ENCODE results near the gene RBM43. TPM values are rescaled to one million over a fixed set of nuclear protein-coding genes. Genes with fewer than 3 reads are reported as not detected.

Gene RBM43
- polyA plus RNA-seq, 1 of the 3 experiments (the other 2 are of a cell fraction), result 2.0 TPM

- H3K27me3 ChIP-seq (ENCODE audit: insufficient read depth), result no peaks in the 10 kb centered on the region
- no peaks in the 10 kb centered on the region for H3K9me3 ChIP-seq
- no peaks in the 10 kb centered on the region for H3K79me2 ChIP-seq (ENCODE audit: insufficient read depth)
- POLR2A ChIA-PET, result no interaction called here
- WGBS (ENCODE audit: low lambda C conversion rate), result 36% methylated on average over 1 of the region's 1 CpG
- no peaks in the 10 kb centered on the region for H3K4me1 ChIP-seq (ENCODE audit: control insufficient read depth in 1 of 2, insufficient read depth in 2 of 2, low read depth in 1 of 2, low read length in 1 of 2)
- no peak overlapping the region for H3K9ac ChIP-seq
- no peaks in the 10 kb centered on the region for H3F3A ChIP-seq (replicated peaks; ENCODE audit: insufficient read depth)
- no peak overlapping the region for H3K4me3 ChIP-seq (ENCODE audit: low read depth in 2 of 2, low read length in 1 of 2)
- no peak overlapping the region for H3K4me2 ChIP-seq
- DNase-seq, result no peak
- no peaks in the 10 kb centered on the region for H3K36me3 ChIP-seq (replicated peaks in 1 of 2; ENCODE audit: control insufficient read depth in 1 of 2, insufficient read depth in 2 of 2, low read length in 1 of 2)
- CTCF ChIA-PET, result interaction anchor here (2.1 kb wide), 1 partner anchor 38 kb away, joined by 5 read pairs; no protein-coding TSS in a partner anchor
- no peaks in the 10 kb centered on the region for H4K20me1 ChIP-seq (ENCODE audit: insufficient read depth)
- H3K27ac ChIP-seq (ENCODE audit: low read depth in 2 of 2, low read length in 1 of 2), result no peak overlapping the region
- H2AFZ ChIP-seq (ENCODE audit: low read depth), result no peak overlapping the region
- TF ChIP-seq MXI1 (IDR thresholded peaks at IDR 0.05; ENCODE audit: low read depth, low read length), result no peak
- no peak for TF ChIP-seq NRF1 (IDR thresholded peaks at IDR 0.05; ENCODE audit: low read depth, low read length)
- TF ChIP-seq USF2 (IDR thresholded peaks at IDR 0.05; ENCODE audit: borderline replicate concordance, low read depth, low read length), result no peak
- no peak for TF ChIP-seq TCF12 (IDR thresholded peaks at IDR 0.05)
- TF ChIP-seq POLR2AphosphoS5 (IDR thresholded peaks at IDR 0.05; ENCODE audit: low read depth, low read length), result no peak
- no peak for TF ChIP-seq IRF3 (IDR thresholded peaks at IDR 0.05; ENCODE audit: low read depth, low read length)
- TF ChIP-seq JUND (IDR thresholded peaks at IDR 0.05), result no peak
- TF ChIP-seq PBX3 (IDR thresholded peaks at IDR 0.05), result no peak
- TF ChIP-seq CTCF (IDR thresholded peaks at IDR 0.05), result no peak
- TF ChIP-seq EP300 (IDR thresholded peaks at IDR 0.05; ENCODE audit: borderline replicate concordance in 1 of 2, low read depth in 1 of 2, low read length in 1 of 2), result no peak
- TF ChIP-seq ZBTB33 (IDR thresholded peaks at IDR 0.05; ENCODE audit: borderline replicate concordance, low read depth), result no peak
- TF ChIP-seq SMC3 (IDR thresholded peaks at IDR 0.05; ENCODE audit: low read depth, low read length), result no peak
- no peak for TF ChIP-seq MAX (IDR thresholded peaks at IDR 0.05; ENCODE audit: low read depth)
- no peak for TF ChIP-seq MEF2A (IDR thresholded peaks at IDR 0.05; ENCODE audit: borderline replicate concordance, low read depth)
- TF ChIP-seq GABPA (IDR thresholded peaks at IDR 0.05; ENCODE audit: low read depth), result no peak
- no peak for TF ChIP-seq RXRA (IDR thresholded peaks at IDR 0.05; ENCODE audit: borderline replicate concordance, low read depth)
- TF ChIP-seq ELF1 (IDR thresholded peaks at IDR 0.05), result no peak
- TF ChIP-seq REST (IDR thresholded peaks at IDR 0.05; ENCODE audit: low read depth, low read length), result no peak
- no peaks in the 10 kb centered on the region for H3K9me2 ChIP-seq
Observed at GRCh38 chr2:151277067-151277466, 15.4 kb upstream of the RBM43 start.
